ENCODE measurements around the gene USP13.
"Not testable (repeated sequence)": the region's sequence is repeated elsewhere in the genome, so short reads cannot be mapped to it uniquely, and the experiment has no call there.

USP13 gene

DNA sequence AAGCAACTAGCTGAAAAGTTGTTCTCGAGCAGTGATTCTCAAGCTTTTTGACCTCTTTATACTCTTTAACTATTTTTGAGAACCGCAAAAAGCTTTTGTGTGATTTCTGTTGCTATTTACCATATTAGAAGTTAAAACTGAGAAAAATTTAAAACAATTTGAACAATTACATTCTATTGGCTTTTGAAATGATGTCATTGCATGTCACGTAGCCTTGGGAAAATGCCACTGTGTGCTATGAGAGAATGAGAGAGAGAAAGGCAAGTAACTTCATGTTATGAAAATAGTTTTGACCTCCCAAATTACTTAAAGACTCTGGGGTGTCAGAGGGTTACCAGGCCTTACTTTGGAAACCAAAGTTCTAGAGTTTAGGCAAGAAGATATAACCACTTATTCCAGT lies 8.0 kb downstream of the USP13 start:
- no peak for DNase-seq

GRCh38 chr3:179661777-179662176 lies 8.9 kb downstream of the USP13 start:
- no peak for DNase-seq

DNA sequence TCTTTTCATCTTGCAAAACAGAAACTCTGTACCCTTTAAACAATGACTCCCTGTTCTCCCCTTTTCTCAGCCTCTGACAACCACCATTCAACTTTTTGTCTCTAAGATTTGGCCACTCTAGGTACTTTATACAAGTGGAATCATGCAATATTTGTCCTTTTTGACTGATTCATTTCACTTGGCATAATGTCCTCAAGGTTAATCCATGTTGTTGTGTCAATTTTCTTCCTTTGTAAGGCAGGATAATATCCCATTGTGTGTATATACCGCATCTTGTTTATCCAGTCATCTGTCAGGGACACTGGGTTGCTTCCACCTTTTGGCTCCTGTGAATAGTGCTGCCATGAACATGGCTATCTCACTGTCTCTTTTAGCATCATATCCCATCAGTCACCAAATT lies 10.3 kb downstream of the USP13 start:
- DNase-seq: no peak

DNA sequence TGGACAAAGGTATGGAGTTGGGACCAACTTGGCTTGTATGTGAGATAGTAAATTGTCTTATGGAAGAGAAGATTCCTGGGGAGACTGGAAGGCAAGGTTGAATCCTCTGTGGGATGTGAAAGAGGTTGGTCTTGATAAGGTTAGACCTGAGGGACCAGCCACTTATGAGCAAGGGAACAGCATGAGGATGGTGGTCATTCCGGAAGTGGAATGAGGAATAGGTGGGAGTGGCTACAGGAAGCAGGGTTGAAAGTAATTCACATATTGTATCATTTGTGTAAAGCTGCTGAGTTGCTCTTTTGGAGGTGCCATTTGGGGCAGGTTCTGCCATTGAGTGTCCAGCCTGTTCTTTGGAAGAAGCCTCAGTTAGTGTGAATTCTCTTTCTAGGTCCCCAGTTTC lies 13.2 kb downstream of the USP13 start:
- no peak for DNase-seq

DNA sequence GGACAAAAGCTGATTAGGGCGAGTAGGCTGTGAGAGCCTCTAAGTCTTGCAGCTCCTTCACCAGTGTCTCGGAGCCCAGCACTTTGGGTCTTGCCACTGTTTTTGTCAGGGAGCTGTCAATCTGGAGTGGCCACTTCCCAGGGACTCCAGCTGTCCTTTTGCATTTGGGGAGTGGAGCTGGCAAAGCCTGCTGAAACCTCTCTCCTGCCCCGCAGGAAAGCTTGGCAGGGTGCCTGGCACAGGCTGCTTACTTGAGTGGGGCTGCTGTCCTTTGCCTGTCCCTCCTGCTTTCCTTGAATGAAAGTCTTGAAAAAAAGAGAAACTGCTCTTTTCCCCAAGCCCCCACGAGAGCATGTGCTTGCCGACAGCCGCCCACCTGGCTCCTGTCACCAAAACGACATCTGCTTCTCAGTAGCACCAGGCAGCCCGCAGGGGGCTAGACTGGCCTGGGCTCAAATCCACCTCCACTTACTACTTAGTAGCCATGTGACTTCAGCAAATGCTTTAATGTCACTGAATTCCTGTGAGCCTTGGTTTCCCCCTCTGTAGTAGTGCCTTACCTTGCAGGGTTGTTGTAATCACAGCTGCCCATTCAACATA lies 13.7 kb downstream of the USP13 start:
- no peak for DNase-seq

DNA sequence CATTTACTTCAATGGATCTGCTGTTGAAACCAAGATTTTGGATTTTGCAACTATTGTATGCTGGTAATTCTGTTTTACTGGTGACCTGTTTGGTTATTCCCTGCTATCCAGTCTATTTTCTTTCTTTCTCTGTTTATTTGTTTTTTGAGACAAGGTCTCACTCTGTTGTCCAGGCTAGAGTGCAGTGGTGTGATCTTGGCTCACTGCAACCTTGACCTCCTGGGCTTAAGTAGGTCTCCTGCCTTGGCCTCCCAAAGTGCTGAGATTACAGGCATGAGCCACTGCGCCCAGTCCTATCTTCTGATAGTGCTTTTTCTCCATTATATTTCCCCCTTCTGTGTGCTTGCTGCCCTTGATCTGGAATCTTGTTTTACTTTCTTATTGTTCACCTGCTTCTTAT lies 15.6 kb downstream of the USP13 start:
- DNase-seq: no peak

- no peak for DNase-seq
These were observed 17.5 kb downstream of the USP13 start for GRCh38 chr3:179670311-179670710.

- DNase-seq: no peak
These were observed 18.5 kb downstream of the USP13 start for GRCh38 chr3:179671309-179671708.

DNA sequence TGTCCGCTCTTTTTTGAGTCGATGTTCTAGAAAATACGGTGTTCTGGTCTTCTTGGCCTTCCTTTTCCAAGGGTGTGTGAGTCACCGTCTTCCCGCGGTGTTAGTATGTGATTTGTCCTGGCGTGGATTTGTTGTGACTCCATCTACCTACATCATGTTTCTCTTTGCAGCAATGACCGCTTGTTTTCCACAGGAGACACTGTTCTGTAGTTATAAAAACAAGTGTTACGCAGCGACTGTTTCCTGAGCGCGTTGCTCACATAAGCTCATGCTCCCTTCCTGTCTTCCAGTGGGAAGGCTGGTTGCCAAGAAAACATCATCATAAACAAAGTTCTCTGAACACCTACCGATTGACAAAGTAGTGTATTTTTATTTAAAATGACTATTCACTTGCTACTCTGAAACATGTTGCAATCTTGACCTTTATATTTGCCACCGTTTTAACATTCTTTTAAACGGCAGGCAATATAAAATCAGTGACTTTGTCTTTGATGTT lies 19.0 kb downstream of the USP13 start:
- DNase-seq: no peak

DNA sequence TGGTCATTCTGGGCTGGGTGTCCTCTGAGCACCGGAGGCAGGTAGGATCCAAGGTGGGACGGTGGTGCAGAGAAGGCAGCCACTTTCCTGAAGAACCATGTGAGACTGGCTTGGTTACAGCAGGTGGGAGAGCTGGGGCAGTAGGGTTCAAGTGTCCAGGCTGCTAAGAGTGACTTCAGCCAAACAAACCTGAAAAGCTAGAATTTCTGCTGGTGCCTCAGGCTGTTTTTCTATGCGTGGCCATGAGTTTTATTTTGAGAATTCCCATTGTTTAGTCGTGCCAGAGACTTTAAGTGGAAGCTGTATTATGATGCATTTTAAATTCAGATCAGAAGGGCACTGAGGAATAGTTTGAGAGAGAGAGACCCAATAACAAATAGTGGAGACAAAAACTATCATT lies 20.1 kb downstream of the USP13 start:
- DNase-seq: no peak

DNA sequence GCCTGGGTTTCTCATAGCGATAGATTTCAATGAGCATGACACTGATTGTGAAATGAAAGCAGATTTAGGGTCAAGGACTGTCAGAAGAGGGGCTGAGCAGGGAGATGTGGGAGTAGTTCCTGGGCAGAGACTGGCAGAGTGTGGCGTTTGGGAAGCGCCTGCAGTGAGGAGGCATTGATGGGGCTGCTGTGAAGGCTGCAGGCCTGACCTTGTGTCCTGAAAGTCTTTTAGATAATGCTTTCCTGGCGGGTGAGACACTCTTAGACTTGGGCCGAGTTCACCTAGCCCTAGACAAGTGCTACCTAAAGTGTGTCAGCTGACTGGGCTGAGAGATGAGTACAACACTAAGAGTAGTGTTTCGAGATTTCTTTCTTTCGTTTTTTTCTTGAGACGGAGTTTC lies 20.7 kb downstream of the USP13 start:
- DNase-seq: no peak

DNA sequence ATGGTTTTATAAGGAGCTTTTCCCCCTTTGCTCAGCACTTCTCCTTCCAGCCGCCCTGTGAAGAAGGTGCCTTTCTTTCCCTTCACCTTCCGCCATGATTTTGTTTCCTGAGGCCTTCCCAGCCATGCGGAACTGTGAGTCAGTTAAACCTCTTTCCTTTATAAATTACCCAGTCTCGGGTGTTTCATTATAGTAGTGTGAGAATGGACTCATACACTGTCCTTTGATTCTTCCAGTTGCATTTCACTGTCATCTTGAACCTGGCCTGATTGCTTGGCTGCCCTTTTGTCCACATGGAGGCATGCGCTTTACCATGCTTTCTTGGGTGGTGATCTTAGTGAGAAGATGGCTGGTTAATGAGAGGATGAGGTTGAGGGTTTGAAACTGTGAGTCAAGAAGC lies 23.2 kb downstream of the USP13 start:
- DNase-seq: no peak

DNA sequence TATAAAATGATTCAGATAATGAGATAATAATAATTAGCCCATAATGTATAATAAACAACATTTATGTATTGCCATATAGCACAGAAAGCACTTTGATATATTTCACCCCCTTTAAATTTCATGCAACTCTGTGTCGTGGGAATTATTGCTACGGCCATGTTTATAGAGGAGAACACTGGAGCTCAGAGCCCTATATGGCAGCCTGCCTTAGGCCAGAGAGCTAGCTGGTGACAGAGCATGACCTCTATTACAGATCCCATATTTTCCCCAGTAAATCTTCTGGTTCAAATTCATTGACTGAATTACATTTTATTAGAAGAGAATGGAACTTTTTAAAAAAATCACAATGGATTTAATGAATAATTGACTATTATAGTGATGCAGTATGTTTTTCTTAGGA lies 25.0 kb downstream of the USP13 start:
- no peak for DNase-seq

DNA sequence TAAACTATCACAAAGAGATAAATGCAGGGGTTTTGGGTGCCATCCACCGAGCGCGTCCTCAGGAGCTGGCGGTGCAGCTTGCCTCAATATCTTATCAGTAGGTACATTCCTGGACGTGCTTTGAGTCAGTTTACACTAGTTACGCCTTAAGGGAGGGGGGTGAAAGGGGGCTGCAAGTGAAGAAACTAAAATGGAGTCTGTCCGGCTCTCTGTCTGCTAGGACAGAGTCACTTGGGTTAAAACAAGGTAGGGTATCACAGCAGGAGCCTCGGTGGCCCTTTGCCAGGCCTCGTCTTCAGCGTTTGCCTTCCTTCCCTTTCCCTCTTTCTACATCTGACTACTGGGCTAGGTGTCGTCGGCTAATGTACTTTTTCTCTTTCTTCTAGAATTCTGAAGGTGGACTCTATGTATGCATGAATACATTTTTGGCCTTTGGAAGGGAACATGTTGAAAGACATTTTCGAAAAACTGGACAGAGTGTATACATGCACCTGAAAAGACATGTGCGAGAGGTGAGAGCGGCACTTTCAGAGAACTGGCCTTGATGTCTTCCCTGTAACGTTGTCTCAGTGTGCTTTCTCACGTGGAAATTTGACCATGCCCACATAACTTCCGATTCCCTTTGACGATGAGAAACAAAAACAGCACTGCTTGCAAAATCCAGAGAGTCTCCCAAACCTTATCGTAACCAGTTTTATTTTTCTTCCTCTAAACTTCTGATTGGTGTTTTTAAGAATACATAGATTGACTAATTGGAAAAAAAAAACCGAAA lies 28.8 kb downstream of the USP13 start:
- no peak for DNase-seq

GRCh38 chr3:179682426-179683080 lies 29.7 kb downstream of the USP13 start:
- DNase-seq: no peak

- DNase-seq: not testable (repeated sequence)
These were observed 30.4 kb downstream of the USP13 start for GRCh38 chr3:179683286-179683685.

- DNase-seq: no peak
These were observed 35.2 kb downstream of the USP13 start for GRCh38 chr3:179687967-179688535.

DNA sequence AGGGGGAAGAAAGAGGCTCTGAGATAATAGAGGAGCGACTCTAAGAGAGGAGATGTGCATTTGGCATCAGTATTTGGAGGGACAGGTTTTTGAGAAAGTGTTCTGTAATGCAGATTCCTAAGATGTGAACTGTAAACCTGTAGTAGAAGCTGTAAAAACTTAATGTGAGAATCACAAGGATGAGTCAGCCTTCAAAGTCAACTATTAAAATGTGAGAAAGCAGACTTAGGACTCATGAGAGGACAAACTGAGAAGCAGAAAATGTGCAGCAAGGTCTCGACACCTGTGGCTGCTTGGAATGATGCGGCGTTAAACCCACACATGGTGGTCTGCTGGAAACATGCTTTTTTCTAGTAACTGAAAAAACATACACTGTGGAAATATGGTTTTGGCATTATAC lies 36.0 kb downstream of the USP13 start:
- no peak for DNase-seq

GRCh38 chr3:179694731-179695130 lies 41.9 kb downstream of the USP13 start:
- no peak for DNase-seq

DNA sequence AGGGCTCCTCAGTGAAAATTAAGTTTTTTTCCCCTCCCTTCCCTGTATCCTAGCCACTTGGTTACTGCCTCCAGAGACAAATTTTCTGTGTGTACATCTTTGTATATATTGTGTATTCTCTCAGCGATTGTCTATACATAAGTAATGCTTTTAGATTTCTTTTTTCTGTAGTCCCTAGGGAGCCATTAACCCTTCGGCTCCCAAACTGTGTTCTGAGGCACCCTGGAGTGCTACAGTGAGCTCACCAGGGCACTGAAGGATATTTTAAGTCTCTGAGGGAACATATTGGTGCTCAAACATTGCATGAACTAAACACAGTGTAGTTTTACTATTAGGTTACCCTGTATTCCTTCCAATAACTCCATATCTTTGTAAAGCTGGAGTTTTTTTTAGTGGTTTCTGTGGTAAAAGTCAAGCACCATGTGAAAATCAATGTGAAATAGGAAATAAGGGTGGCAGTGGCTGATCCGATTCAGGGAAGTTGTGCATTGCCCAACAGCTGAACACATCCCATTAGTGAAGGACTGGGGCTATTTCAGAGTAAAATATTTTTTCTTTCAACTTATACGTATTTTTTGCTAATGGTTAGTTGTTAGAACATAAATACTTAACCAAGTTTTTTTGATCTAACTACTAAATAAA lies 43.0 kb downstream of the USP13 start:
- DNase-seq: no peak

GRCh38 chr3:179697736-179698332 lies 45.0 kb downstream of the USP13 start:
- no peak for DNase-seq

- no peak for DNase-seq
These were observed 47.9 kb downstream of the USP13 start for GRCh38 chr3:179700716-179701115.
